Umbilical cord (tissue), 2 donors: ENCODE results near the gene SMTNL2. TPM values are rescaled to one million over a fixed set of nuclear protein-coding genes. Genes with fewer than 3 reads are reported as not detected.
"Not testable (repeated sequence)": the region's sequence is repeated elsewhere in the genome, so short reads cannot be mapped to it uniquely, and the experiment has no call there.

ENCODE experiments used
- DNase-seq: peaks from one replicate; pipeline ENCODE4 v3.0.0-alpha.2; 2015; ENCODE audit warnings: low spot score
- total RNA-seq: library from RNA; depleted of rRNA; stranded (reverse); fragments of >200 nt; gene quantifications from one replicate; pipeline ENCODE4 v1.2.3, GENCODE V29; 2014; ENCODE audit warnings: low replicate concordance; ENCODE audit not compliant: insufficient read depth

The SMTNL2 gene
- total RNA-seq, 1 donor from 2014 or later = 11.3 TPM

GRCh38 chr17:4600563-4600962 lies 16.2 kb downstream of the SMTNL2 start:
- no peak for DNase-seq

- DNase-seq = no peak
Observed at GRCh38 chr17:4601326-4601725, 17.0 kb downstream of the SMTNL2 start.

GRCh38 chr17:4602041-4602440 lies 17.7 kb downstream of the SMTNL2 start:
- DNase-seq = no peak

GRCh38 chr17:4604111-4604644 lies 19.8 kb downstream of the SMTNL2 start:
- DNase-seq = peak; percentile 95

GRCh38 chr17:4604736-4605135 lies 20.4 kb downstream of the SMTNL2 start:
- DNase-seq = not testable (repeated sequence)

GRCh38 chr17:4605826-4606225 lies 21.5 kb downstream of the SMTNL2 start:
- no peak for DNase-seq

- DNase-seq = no peak
Observed at GRCh38 chr17:4607261-4607741, 23.0 kb downstream of the SMTNL2 start.

GRCh38 chr17:4607773-4608187 lies 23.5 kb downstream of the SMTNL2 start:
- peak; percentile 97 for DNase-seq

GRCh38 chr17:4609761-4610160 lies 25.4 kb downstream of the SMTNL2 start:
- no peak for DNase-seq

GRCh38 chr17:4610162-4610561 lies 25.8 kb downstream of the SMTNL2 start:
- peak; percentile 50 for DNase-seq

- DNase-seq = no peak
Observed at GRCh38 chr17:4610656-4611055, 26.3 kb downstream of the SMTNL2 start.

GRCh38 chr17:4616476-4616875 lies 32.1 kb downstream of the SMTNL2 start:
- DNase-seq = no peak

GRCh38 chr17:4617090-4617489 lies 32.8 kb downstream of the SMTNL2 start:
- DNase-seq = no peak

- no peak for DNase-seq
Observed at GRCh38 chr17:4617590-4618351, 33.4 kb downstream of the SMTNL2 start.

- no peak for DNase-seq
Observed at GRCh38 chr17:4620531-4621101, 36.3 kb downstream of the SMTNL2 start.

GRCh38 chr17:4622375-4622774 lies 38.0 kb downstream of the SMTNL2 start:
- no peak for DNase-seq

- DNase-seq = peak; percentile 78
Observed at GRCh38 chr17:4623249-4623648, 38.9 kb downstream of the SMTNL2 start.

- peak; percentile 73 for DNase-seq
Observed at GRCh38 chr17:4624451-4624911, 40.2 kb downstream of the SMTNL2 start.

- DNase-seq = peak; percentile 90
Observed at GRCh38 chr17:4625181-4625617, 40.9 kb downstream of the SMTNL2 start.

- no peak for DNase-seq
Observed at GRCh38 chr17:4626734-4627256, 42.5 kb downstream of the SMTNL2 start.

GRCh38 chr17:4631431-4631830 lies 47.1 kb downstream of the SMTNL2 start:
- DNase-seq = no peak

- DNase-seq = no peak
Observed at GRCh38 chr17:4631836-4632580, 47.7 kb downstream of the SMTNL2 start.
